ENCODE data around the gene P2RX3.
"Not testable (repeated sequence)": the region's sequence is repeated elsewhere in the genome, so short reads cannot be mapped to it uniquely, and the experiment has no call there.

The P2RX3 gene

DNA sequence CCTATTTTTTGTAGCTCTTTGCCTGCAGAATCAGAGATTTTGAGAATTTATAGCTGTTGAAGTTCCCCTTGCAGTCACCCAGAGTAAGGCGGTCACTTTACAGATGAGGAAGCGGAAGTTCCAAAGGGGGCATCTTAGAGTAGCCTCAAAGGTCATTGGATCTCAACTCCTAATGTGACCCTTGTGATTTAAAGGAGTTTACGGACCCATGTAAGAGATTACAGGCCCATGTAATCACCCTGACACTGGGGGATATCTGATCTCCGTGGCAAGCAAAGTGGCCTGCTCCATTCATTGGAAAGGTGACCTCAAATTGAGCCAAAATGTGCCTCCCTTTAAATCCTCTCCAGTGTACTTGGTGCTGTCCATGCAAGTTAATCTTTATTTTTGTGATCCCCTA is 15.7 kb downstream of the P2RX3 start:
- no peak for DNase-seq

GRCh38 chr11:57354699-57355098 is 16.5 kb downstream of the P2RX3 start:
- no peak for DNase-seq

DNA sequence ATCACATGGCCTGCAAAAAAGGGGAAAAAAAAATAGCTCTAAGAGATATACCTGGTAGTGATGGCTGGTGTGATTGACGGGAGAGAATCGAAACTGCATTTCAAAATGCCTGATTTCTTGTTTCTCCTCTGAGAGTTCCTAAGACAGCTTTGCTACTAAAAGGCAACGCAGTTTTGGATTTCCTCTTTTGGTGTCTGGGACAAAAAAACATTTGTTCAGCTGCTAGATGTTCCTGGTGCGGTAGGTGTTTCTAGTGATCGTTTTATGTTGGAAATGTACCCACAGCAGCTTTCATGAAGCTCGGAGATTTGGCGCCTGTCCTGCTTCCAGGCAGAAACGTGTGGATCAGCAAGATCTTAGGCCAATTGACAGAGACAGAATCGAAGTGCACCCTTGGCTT is 18.1 kb downstream of the P2RX3 start:
- no peak for DNase-seq

GRCh38 chr11:57357310-57357709 is 19.2 kb downstream of the P2RX3 start:
- DNase-seq, result no peak

GRCh38 chr11:57357856-57358255 is 19.7 kb downstream of the P2RX3 start:
- DNase-seq, result no peak

- no peak for DNase-seq
These were observed 20.4 kb downstream of the P2RX3 start for GRCh38 chr11:57358543-57358961.

DNA sequence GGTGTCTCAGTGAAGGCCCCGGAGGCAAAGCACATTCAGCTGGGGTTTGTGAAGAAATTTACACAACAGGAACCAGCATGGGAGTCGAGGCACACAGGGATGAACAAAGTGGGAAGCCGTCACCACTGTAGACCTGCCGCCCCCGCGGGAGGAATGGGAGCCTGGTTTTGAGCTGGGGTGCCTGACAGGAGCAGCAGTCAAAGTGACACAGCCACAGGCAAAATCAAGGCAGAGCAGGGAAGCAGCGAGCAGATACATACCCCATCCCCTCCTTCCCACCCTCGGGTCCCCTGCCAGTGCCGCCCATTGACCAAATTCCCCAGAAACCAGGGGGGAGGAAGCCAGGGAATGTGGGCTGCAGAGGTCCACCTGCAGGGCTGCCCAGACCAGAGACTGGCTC is 20.8 kb downstream of the P2RX3 start:
- no peak for DNase-seq

- DNase-seq, result no peak
These were observed 21.2 kb downstream of the P2RX3 start for GRCh38 chr11:57359396-57359795.

DNA sequence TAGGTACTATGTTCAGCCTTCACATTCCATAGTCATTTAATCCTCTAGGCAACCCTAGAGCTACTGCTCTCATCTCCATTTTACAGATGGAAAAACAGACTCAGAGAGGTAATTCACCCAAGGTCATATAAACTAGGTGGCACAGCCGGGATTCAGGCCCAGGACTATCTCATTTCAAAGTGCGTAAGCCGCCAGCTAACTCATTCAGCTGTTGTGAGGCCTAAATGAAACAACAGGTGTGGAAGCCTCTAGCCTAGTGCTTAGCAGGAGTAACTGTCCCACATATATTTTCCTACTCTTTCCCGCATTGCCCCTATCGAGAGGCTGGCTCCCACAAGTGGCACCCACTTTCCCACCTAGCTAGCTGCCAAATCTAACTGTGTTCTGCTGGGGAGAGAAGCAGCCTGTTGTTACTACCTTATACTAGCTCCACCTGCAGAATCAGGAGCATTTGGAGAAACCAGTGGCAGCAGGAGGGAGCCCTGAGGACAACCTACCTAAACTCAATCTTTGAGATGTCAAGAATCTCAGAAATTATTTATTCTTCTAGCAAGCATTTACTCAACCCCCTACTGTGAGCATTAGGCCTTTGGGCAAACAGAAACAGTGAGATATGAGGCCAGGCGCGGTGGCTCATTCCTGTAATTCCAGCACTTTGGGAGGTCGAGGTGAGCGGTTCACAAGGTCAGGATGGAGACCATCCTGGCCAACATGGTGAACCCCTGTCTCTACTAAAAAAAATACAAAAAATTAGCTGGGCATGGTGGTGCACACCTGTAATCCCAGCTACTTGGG is 21.9 kb downstream of the P2RX3 start:
- DNase-seq, result no peak

GRCh38 chr11:57360991-57361390 is 22.8 kb downstream of the P2RX3 start:
- no peak for DNase-seq

DNA sequence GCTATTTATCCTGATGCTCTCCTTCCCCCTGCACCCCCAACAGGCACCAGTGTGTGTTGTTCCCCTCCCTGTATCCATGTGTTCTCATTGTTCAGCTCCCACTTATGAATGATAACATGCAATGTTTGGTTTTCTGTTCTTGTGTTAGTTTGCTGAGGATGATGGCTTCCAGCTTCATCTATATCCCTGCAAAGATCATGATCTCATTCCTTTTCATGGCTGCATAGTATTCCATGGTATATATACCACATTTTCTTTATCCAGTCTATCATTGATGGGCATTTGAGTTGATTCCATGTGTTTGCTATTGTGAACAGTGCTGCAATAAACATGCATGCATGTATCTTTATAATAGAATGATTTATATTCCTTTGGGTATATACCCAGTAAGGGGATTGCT is 23.3 kb downstream of the P2RX3 start:
- not testable (repeated sequence) for DNase-seq

DNA sequence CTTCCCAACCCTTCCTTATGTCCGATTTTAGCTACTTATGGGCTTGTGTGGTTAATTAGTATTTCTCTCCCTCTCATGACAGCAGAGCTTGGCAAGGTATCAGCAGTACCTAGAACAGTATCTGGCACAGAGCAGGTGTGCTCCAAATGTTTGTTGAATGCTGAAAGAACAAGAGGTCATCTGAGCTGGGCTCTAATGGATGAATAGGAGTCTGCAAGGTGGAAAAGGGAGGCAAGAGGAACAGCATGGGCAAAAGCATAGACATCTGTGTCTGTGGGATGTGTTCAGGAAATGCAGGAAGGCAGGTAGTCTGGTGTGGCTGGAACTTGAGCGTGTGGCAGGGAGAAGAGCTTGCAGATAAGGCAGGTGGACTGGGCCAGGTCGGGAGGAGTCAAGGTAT is 23.8 kb downstream of the P2RX3 start:
- no peak for DNase-seq

- no peak for DNase-seq
These were observed 25.3 kb downstream of the P2RX3 start for GRCh38 chr11:57363131-57364080.

GRCh38 chr11:57364851-57365660 is 26.9 kb downstream of the P2RX3 start:
- no peak for DNase-seq

GRCh38 chr11:57368106-57368844 is 30.1 kb downstream of the P2RX3 start:
- DNase-seq, result no peak

GRCh38 chr11:57368845-57369232 is 30.7 kb downstream of the P2RX3 start:
- no peak for DNase-seq

GRCh38 chr11:57370251-57370650 is 32.1 kb downstream of the P2RX3 start:
- DNase-seq, result no peak

DNA sequence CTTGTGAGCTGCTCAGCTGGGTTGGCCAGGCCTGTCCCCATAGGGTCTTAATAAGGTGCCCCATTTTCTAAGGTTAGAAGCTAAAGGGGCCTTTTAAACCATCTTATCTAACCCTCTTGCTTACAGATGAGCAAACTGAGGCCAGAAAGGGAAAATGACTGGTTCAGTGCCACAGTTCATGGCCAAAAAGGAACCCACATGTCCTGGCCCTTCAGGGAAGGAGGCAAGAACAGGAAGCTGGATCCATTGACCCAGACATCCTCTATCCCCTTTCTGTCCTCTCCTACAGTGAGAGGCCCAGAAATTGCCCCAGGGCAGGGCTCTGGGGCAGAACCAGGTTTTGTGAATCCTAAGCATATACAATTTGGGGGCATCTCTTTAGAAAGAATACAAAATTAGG is 32.8 kb downstream of the P2RX3 start:
- no peak for DNase-seq

GRCh38 chr11:57373146-57373545 is 35.0 kb downstream of the P2RX3 start:
- DNase-seq, result no peak

- no peak for DNase-seq
These were observed 36.8 kb downstream of the P2RX3 start for GRCh38 chr11:57374966-57375365.

- no peak for DNase-seq
These were observed 37.3 kb downstream of the P2RX3 start for GRCh38 chr11:57375490-57375889.

All from stimulated activated naive CD4-positive, alpha-beta T cell treated with Interleukin-2 at 50 U/mL for 16 hours (primary cell).